Astrocyte of the spinal cord (primary cell): ENCODE results near the gene TAMM41.

Experiments used
- DNase-seq: peaks from one replicate; pipeline ENCODE4 v3.0.0; 2011; ENCODE audit warnings: low read depth, low spot score
- H3K4me3 ChIP-seq: 2 replicates; pipeline ENCODE4 v1.5.1; 2011; ENCODE audit warnings: low read depth, mild to moderate bottlenecking, low read length, moderate library complexity
- in situ Hi-C: cut with HindIII; loops from 2 replicates; pipeline ENCODE4 v1.10.0; 2017; ENCODE audit warnings: low sequenced_read_pairs
- TF ChIP-seq, protein P1 (sequence below): IDR thresholded peaks from 2 replicates; pipeline ENCODE4 v1.5.1; 2012; ENCODE audit warnings: low read depth, mild to moderate bottlenecking, low read length, inconsistent platforms

The TAMM41 gene

DNA sequence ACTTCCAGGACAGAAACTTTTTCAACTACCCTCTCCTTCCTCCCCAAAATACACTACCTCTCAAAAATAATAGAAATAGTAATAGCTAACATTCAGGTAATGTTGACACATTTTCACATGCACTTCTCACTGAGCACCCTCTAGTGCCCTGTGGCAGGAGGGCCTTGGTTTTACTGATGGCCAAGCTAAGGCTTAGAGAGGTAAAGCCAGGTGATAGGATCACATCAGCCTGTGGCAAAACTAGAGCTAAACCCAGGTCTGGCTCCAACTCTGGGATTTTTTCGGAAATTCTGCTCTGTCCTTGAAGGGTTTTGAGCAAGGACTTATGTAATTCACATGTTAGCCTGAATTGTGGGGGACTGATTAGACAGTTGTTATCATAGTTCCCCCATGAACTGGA, 922 bp upstream of the TAMM41 start:
- H3K4me3 ChIP-seq: no peak overlapping the region
- TF ChIP-seq, protein P1, sequence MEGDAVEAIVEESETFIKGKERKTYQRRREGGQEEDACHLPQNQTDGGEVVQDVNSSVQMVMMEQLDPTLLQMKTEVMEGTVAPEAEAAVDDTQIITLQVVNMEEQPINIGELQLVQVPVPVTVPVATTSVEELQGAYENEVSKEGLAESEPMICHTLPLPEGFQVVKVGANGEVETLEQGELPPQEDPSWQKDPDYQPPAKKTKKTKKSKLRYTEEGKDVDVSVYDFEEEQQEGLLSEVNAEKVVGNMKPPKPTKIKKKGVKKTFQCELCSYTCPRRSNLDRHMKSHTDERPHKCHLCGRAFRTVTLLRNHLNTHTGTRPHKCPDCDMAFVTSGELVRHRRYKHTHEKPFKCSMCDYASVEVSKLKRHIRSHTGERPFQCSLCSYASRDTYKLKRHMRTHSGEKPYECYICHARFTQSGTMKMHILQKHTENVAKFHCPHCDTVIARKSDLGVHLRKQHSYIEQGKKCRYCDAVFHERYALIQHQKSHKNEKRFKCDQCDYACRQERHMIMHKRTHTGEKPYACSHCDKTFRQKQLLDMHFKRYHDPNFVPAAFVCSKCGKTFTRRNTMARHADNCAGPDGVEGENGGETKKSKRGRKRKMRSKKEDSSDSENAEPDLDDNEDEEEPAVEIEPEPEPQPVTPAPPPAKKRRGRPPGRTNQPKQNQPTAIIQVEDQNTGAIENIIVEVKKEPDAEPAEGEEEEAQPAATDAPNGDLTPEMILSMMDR: no peak
- no peak for DNase-seq
- in situ Hi-C loops: no loop called here

DNA sequence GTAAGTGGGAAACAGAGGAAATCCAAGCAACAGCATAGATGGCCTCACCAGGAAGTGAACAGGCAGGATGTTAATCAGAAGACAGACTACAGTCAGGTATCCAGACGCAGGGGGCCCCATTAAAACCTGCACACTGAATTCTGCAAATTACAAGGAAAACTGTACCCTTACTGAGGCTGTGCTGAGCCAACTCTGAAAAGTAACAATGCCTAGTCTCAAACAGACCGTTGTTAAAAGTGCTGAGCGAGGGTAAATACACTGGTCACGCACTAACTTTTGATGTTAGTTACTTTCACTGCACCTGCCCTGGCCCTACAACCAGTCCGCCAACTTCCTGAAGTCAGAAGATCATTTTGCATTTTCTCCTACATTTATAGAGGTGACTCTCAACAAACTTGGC, 1.0 kb downstream of the TAMM41 start:
- peak overlapping the region; percentile 76 for H3K4me3 ChIP-seq
- DNase-seq: no peak
- TF ChIP-seq, protein P1: no peak
- in situ Hi-C loops: no loop called here

DNA sequence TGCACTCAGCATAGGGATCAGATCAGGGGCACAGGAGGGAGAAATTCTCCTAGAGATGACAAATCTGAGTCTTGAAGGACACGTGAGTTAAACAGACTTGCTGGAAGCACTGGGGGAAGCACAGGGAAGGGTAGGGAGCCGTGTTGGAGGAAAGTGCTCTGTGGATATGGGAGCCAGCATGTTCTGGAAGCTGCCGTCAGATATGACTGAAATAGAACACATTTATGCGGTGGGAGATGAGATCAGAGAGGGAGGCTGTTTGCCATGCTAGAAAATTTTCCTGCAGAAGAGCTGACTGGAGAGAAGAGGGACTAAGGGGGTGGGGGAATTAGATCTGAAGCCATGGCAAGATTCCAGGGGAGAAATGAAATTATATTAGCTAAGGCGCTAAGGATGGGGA, 1.8 kb downstream of the TAMM41 start:
- DNase-seq: no peak
- in situ Hi-C loops: no loop called here
- no peak overlapping the region for H3K4me3 ChIP-seq
- TF ChIP-seq, protein P1: no peak

DNA sequence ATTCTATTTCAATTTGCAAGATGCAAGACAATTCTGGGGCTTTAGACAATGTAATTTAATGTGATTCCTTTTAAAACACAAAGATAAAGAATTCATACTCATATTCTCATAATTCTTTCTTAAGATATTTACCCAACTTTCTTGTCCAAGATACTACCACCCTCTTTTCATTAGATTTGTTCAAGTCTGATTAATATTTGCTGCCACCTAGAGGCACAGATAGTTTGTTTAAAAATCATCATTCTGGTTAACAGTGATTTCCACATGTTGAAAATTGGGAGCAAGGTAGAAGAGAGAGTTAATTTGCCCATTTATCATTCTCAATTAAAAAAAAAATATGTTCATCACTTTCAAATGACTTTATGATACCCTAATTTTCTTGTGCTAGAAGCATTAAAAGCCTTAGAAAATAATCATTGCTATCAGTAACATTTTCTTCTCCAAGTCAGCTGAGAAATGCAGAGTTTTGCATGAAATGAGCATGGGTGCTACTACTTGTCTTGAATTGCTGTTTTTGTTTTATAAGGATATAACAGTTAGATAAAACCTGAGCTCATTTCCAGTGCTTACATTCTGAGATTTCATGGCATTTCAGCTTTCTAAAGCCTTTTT, 11.6 kb downstream of the TAMM41 start:
- TF ChIP-seq, protein P1: peak; percentile 43
- in situ Hi-C loops: no loop called here
- no peak overlapping the region for H3K4me3 ChIP-seq
- peak; percentile 47 for DNase-seq

DNA sequence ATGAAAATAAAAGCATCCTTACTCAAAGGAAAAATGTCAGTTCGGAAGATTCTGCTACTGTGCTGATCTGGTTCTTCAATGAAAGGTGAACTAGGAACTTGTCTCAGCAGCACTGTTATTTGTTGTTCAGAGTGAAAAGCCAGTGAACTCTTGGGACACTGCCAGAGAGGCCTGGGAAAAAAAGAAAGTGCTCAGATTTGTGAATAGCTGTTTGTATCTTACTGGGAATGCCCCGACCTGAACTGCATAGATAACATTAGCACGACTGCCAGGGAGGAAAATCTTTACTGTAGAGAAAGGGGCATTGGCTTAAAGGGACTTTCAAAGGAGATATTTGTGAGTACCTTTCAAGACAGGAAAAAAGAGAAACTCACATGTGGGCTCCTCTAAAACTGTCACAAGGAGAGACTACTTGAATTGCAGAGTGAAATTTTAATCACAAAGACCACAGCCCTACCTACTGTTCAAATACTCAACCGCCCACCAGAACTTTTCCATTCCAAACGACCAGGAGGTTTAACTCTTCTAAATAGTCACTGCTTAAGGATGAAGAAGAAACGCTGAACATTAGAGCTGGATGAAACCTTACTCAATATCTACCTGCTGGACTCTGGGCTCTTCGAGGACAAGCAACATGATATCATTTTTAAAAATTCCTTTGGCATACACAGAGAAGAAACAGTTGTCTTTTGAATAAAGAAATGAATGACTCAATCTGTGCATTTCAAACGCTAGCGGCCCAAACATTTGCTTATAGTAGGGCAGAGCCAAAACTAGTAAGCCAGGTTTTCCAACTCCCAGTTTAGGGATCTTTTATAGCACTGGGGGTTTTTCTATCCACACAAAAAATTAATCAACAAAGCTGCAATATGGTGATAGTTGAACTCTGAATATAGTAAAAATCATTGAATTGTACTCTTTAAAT, 13.4 kb downstream of the TAMM41 start:
- H3K4me3 ChIP-seq: no peak overlapping the region
- TF ChIP-seq, protein P1: no peak
- DNase-seq: no peak
- in situ Hi-C loops: no loop called here

DNA sequence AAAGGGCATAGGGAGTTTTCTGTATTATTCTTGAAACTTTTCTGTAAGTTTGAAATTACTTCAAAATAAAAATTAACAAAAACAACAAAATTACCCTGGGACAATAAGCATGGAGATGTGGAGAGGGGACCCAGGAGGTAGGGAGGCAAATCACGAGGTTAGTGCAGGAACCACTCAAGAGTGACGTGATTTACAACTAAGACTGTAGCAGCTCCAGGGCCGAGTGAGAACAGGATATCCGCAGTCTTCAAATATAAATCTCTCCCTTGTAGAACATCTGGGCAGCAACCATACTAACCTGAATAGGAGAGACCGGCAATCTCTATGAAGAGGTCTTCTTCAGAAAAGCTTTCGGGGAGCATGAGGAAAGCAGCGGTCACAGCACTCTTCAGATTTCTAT, 17.3 kb downstream of the TAMM41 start:
- in situ Hi-C loops: no loop called here
- no peak overlapping the region for H3K4me3 ChIP-seq
- TF ChIP-seq, protein P1: no peak
- DNase-seq: no peak
